GM13976 (cell line): ENCODE data around the gene NR2F6.

ENCODE experiments used
- DNase-seq: peaks from one replicate; pipeline ENCODE4 v3.0.0; 2012; ENCODE audit warnings: low spot score
- in situ Hi-C: fragments of 300-500 bp; cut with MboI; formaldehyde crosslinking; loops from one replicate; pipeline ENCODE4 v1.12.0; 2022; ENCODE audit warnings: low sequenced_read_pairs, mixed read lengths, inconsistent platforms; ENCODE audit not compliant: unreplicated experiment
- TF ChIP-seq, protein P1 (sequence below): IDR thresholded peaks from 2 replicates; pipeline ENCODE4 v1.5.1; 2012; ENCODE audit warnings: borderline replicate concordance, mild to moderate bottlenecking; ENCODE audit not compliant: insufficient read depth; ENCODE audit errors: extremely low read depth, missing control alignments, control extremely low read depth

Gene NR2F6

GRCh38 chr19:17240062-17240752 lies 5.5 kb downstream of the NR2F6 start:
- in situ Hi-C loops = loop anchor here (25.0 kb wide), 1 partner anchor 178 kb away; no protein-coding TSS in a partner anchor
- TF ChIP-seq, protein P1, sequence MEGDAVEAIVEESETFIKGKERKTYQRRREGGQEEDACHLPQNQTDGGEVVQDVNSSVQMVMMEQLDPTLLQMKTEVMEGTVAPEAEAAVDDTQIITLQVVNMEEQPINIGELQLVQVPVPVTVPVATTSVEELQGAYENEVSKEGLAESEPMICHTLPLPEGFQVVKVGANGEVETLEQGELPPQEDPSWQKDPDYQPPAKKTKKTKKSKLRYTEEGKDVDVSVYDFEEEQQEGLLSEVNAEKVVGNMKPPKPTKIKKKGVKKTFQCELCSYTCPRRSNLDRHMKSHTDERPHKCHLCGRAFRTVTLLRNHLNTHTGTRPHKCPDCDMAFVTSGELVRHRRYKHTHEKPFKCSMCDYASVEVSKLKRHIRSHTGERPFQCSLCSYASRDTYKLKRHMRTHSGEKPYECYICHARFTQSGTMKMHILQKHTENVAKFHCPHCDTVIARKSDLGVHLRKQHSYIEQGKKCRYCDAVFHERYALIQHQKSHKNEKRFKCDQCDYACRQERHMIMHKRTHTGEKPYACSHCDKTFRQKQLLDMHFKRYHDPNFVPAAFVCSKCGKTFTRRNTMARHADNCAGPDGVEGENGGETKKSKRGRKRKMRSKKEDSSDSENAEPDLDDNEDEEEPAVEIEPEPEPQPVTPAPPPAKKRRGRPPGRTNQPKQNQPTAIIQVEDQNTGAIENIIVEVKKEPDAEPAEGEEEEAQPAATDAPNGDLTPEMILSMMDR = no peak

GRCh38 chr19:17237747-17238706 lies 7.7 kb downstream of the NR2F6 start:
- in situ Hi-C loops = loop anchor here (25.0 kb wide), 1 partner anchor 176 kb away; no protein-coding TSS in a partner anchor

More at GRCh38 chr19:17240062-17240752, 5.5 kb downstream of the NR2F6 start:
- DNase-seq = no peak

DNA sequence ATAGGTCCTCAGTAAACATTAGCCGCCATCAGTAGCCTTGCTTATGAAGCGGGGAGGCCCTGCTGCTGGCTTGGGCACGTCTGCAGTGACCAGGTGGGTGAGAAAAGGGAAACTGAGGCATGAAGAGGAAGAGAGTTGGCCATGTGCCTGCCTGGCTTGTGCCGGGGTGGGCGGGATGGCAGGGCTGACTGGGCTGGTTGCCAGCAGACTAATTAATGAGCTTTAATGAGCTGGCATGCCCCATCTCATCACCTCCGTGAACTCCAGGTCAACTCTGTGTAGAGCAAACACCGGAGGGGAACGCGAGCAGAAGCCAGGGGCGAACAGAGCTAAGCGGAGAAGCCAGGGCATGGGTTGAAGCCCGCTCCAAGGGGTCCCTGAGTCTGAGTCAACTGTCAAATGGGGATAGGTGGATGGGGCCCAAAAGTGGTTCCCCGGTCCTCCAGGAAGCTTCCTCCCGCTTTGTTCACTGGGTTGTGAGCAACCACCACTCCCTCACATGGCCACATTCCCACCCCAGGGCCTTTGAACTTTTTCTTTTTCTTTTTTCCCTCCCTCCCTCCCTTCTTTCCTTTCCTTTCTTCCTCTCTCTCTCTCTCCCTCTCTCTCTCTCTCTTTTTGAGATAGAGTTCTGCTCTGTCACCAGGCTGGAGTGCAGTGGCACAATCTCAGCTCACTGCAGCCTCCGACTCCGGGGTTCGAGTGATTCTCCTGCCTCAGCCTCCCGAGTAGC lies 8.7 kb downstream of the NR2F6 start:
- no peak for DNase-seq
- in situ Hi-C loops = loop anchor here (25.0 kb wide), 1 partner anchor 175 kb away; no protein-coding TSS in a partner anchor
- TF ChIP-seq, protein P1 = no peak

More at GRCh38 chr19:17237747-17238706, 7.7 kb downstream of the NR2F6 start:
- DNase-seq = no peak
- TF ChIP-seq, protein P1 = no peak

- TF ChIP-seq, protein P1 = no peak
- in situ Hi-C loops = loop anchor here (25.0 kb wide), 1 partner anchor 174 kb away; no protein-coding TSS in a partner anchor
- no peak for DNase-seq
Observed at GRCh38 chr19:17235971-17236777, 9.5 kb downstream of the NR2F6 start.

DNA sequence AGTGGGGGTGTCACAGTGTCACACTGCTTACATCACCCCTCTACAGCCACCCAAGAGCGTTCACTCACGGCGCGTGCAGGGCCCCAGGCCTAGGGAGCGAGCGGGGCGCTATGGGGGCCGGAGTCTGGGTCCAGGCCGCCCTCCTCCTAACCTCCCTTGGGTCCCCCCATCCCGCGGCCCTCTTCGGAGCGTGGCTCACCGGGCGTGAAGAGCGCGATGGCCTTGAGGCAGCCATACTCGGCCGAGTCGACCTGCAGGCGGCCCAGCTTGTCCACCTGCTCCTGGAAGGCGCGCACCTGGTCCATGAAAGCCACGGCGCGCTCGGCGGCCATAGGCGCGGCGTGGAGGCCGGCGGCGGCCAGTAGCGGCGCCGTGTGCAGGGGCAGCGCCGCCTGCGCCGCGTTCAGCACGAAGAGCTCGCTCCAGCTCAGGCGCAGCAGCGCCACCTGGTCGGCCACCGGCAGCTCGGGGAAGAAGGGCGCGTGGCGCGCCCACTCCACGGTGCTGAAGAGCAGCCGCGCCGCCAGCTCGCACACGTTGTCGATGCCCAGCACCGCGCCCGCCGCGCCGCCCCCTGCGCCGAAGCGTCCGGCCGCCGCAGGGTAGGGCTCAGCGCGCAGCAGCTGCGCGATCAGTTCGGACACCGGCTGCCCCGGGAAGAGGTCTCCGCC lies 10.3 kb downstream of the NR2F6 start:
- peak; percentile 83 for DNase-seq
- in situ Hi-C loops = loop anchor here (25.0 kb wide), 1 partner anchor 173 kb away; no protein-coding TSS in a partner anchor
- TF ChIP-seq, protein P1 = peak; percentile 91
